GM18519 (cell line): Measurements from ENCODE around the gene FLOT2.
"Not testable (repeated sequence)": the region's sequence is repeated elsewhere in the genome, so short reads cannot be mapped to it uniquely, and the experiment has no call there.

Experiments
- ATAC-seq: cut with Tn5 transposase; IDR thresholded peaks from one replicate; pipeline ENCODE4 v1.9.1; 2021; ENCODE audit warnings: mild to moderate bottlenecking, moderate library complexity; ENCODE audit not compliant: unreplicated experiment, low FRiP score

FLOT2 gene

DNA sequence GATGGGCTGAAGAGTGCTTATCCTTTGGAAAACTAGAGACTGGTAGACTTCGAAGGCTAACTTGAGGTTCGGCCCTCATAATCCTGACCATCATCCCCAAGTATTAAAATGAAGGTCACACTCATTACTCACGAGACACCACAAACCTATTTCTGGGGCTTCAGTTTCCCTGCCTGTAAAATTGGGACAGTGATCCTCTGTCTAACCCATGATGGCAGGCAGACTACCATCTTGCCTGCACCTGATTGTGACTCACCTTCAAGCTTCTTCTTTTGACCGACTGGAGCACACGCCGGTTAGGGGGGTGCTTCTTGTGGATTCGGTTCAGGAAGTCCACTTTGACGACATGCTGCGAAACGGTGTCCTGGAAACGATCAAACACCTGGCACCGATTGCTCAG, 19.5 kb upstream of the FLOT2 start:
- ATAC-seq, result no peak

DNA sequence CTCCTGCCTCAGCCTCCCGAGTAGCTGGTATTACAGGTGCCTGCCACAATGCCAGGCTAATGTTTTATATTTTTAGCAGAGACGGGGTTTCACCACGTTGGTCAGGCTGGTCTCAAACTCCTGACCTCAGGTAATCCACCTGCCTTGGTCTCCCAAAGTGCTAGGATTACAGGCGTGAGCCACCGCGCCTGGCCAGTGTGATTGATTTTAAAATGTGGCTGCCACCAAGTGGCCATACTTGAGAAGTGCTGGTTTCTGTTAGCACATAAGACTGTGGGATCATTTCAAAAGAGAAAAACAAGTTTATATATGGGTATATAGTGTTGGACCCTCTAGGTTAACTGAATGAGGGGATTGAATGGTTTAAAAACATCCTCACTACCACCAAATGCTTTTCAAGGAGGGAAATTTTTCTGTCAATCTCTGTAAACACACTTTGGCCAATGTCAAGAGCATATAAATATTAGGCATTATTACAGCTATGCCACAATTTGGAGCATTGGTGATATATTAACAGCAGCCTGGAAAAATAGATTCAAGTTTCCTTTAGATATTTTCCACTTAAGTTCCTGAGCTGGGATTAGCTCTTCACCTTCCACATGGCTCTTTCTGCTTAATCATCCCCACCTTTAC, 18.9 kb upstream of the FLOT2 start:
- no peak for ATAC-seq

GRCh38 chr17:28912938-28913333, 15.4 kb upstream of the FLOT2 start:
- ATAC-seq, result no peak

GRCh38 chr17:28912281-28912937, 14.9 kb upstream of the FLOT2 start:
- no peak for ATAC-seq

DNA sequence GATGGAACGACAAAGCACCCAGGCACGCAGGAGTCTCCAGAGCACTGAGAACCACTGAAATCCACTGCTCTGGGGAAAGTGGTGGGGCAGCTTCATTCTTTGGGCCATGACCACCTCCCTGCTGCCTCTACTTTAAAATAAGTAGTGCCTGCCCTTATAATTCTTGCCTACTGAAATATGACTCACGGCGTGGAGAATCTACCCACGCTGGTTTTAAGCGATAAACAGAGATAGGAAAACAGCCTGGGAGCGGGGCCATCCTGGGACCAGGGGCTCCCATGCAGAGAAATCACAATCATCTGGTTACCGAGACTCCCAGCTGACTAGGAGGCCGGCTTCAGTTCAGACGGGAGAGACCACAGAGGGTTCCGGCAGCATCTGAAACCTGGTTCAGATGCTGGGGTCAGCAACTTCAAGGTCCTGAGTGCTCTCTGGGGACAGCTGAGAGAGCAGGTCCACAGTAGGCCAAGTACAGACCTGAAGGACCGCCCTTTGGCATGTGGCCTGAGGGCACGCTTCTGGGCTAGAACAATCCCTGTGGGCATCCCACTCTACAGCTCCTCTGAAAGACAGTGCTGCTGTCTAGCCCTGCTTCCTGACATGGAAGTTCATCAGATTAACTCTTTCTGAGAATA, 14.0 kb upstream of the FLOT2 start:
- ATAC-seq, result no peak

- no peak for ATAC-seq
These were observed 13.0 kb upstream of the FLOT2 start for GRCh38 chr17:28910534-28910933.

- ATAC-seq, result no peak
These were observed 11.2 kb upstream of the FLOT2 start for GRCh38 chr17:28908640-28909167.

- ATAC-seq, result no peak
These were observed 10.4 kb upstream of the FLOT2 start for GRCh38 chr17:28907709-28908475.

- ATAC-seq, result no peak
These were observed 9.3 kb upstream of the FLOT2 start for GRCh38 chr17:28906706-28907438.

GRCh38 chr17:28906276-28906675, 8.7 kb upstream of the FLOT2 start:
- ATAC-seq, result no peak

DNA sequence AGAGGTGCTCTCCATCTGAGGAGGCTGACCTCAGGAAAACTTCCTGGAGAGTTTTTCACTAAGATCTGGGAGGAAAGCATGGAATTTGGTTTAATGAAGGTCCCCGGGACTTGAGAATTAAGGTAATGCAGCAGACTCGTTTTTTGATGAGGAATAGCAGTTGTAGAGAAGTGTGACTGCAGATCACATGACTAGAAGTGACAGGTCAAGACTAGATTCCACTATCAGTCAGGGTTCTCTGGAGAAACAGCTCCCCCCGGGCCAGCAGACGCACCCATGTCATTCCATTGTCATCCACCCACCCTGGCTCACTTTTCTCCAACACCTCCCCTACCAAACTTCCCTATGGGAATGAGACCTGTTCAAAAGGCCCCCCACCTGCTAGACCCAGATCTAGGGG, 7.3 kb upstream of the FLOT2 start:
- no peak for ATAC-seq

DNA sequence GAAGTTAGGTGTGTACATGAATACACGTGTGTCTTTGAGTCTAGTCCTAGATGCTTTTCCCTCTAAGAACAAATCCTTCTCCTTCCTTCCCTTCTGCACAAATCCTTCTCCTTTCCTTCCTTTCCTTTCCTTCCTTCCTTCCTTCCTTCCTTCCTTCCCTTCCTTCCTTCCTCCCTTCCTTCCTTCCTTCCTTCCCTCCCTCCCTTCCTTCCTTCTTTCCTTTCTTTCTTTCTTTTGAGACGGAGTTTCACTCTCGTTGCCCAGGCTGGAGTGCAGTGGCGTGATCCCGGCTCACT, 6.0 kb upstream of the FLOT2 start:
- not testable (repeated sequence) for ATAC-seq

DNA sequence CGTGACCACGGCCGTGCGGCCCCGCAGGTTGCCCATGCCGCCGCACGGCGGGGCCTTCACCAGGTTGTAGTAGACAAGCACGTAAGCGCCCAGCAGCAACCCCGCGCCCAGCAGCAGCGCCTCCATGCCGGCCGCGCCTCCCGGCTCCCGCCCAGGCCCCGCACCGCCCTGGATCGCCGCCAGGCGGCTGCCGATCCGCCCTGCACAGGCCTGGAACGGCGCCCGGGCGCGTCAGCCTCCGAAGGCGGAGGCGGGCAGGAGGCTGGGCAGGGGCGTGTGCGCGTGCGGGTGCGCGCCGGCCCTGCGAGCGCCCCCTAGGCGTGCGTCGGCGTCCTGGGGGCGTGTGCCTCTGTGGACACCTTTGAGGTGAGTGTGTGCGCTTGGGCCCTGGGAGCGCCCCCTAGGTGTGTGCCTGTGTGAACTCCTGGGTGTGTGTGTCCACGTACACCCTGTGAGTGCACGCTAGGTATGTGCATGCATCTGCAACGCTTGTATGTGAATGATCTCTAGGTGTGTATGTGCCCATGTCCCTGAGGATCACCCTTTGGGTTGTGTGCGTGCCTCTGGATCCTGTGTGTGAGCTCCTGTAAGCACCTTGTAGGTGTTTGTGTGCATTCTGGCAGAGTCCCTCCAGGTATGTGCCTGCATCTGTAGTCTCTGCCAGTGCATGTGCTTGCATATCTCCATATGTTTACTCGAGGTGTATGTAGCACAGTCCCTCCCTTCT, 5.4 kb upstream of the FLOT2 start, which contains the start of gene DHRS13:
Gene DHRS13 (minus strand): TSS at position 261 of the 727 bp plus-strand sequence. CDS start 135 bp downstream, at position 126.
- peak; percentile 74 for ATAC-seq

DNA sequence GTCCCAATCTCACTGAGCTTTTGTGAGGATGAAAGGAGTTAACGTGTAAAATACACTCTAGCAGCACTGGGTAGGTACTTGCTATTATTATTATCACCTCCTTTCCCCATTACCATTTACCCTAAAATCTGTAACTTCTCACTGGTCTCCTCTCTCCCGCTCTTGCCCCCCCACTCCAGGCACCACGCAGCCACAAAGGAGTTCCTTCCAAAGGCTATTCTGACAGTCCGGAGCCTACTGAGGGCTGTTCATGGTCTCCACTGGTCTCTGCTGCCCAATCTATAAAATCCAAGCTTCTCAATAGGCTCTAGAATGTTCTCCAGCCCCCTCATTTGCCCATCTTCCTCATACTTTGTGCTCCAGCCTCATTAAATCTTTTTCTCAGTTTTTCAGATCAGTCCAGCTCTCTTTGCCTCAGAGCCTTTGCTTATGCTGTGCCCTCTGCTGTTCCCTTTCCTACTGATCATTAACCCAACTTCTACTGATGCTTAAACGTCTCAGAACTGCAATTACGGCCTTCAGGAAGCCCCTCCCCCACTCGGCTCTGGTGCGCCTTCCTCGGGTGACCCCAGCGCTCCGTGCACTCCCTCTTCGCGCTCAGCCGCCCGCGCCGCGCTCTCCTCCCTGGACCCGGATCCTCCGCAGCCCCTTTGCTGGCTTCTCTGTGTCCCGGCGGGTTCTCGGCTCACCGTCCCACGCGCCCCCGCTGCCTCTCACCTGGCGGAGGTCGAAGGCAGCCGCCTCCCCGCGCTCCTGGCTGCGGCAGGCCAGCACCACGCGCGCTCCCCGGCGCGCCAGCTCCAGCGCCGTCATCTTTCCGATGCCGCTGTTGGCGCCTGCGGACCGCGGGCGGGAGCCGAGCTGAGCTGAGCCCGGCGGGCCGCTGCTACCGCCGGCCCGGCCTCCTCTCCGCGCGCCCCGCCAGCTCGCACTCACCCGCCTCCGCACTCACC, 4.6 kb upstream of the FLOT2 start:
- peak; percentile 11 for ATAC-seq

- no peak for ATAC-seq
These were observed 3.6 kb upstream of the FLOT2 start for GRCh38 chr17:28900986-28901726.

- no peak for ATAC-seq
These were observed 1.8 kb upstream of the FLOT2 start for GRCh38 chr17:28899212-28899815.

GRCh38 chr17:28898527-28898955, 1.0 kb upstream of the FLOT2 start:
- ATAC-seq, result no peak
